HG02623 (cell line): ENCODE results near the gene PRKCH.
"Not testable (repeated sequence)": the region's sequence is repeated elsewhere in the genome, so short reads cannot be mapped to it uniquely, and the experiment has no call there.

ENCODE experiments used
- ATAC-seq: cut with Tn5 transposase; IDR thresholded peaks from one replicate; pipeline ENCODE4 v1.9.1; 2021; ENCODE audit warnings: moderate library complexity; ENCODE audit not compliant: unreplicated experiment

Gene PRKCH

GRCh38 chr14:61524936-61525292 is 203.5 kb downstream of the PRKCH start:
- ATAC-seq = no peak

- ATAC-seq = peak; percentile 77
Observed at GRCh38 chr14:61525293-61526011, 204.1 kb downstream of the PRKCH start.

GRCh38 chr14:61526405-61527312 is 205.3 kb downstream of the PRKCH start:
- no peak for ATAC-seq

GRCh38 chr14:61527325-61528100 is 206.1 kb downstream of the PRKCH start:
- no peak for ATAC-seq

- no peak for ATAC-seq
Observed at GRCh38 chr14:61528591-61529021, 207.2 kb downstream of the PRKCH start.

- ATAC-seq = not testable (repeated sequence)
Observed at GRCh38 chr14:61529360-61529759, 208.0 kb downstream of the PRKCH start.

- no peak for ATAC-seq
Observed at GRCh38 chr14:61530296-61530695, 208.9 kb downstream of the PRKCH start.

- no peak for ATAC-seq
Observed at GRCh38 chr14:61530896-61531295, 209.5 kb downstream of the PRKCH start.

GRCh38 chr14:61531465-61532122 is 210.2 kb downstream of the PRKCH start:
- ATAC-seq = no peak

- ATAC-seq = no peak
Observed at GRCh38 chr14:61532123-61532505, 210.7 kb downstream of the PRKCH start.

- no peak for ATAC-seq
Observed at GRCh38 chr14:61532763-61533162, 211.4 kb downstream of the PRKCH start.

- no peak for ATAC-seq
Observed at GRCh38 chr14:61533513-61534255, 212.3 kb downstream of the PRKCH start.

- ATAC-seq = no peak
Observed at GRCh38 chr14:61535032-61535431, 213.7 kb downstream of the PRKCH start.

- no peak for ATAC-seq
Observed at GRCh38 chr14:61535458-61535857, 214.1 kb downstream of the PRKCH start.

- ATAC-seq = no peak
Observed at GRCh38 chr14:61536661-61537562, 215.5 kb downstream of the PRKCH start.

GRCh38 chr14:61537563-61538463 is 216.4 kb downstream of the PRKCH start:
- ATAC-seq = no peak

- no peak for ATAC-seq
Observed at GRCh38 chr14:61538464-61539022, 217.2 kb downstream of the PRKCH start.

- ATAC-seq = no peak
Observed at GRCh38 chr14:61539631-61540030, 218.3 kb downstream of the PRKCH start.
